Measurements from ENCODE around the gene USP6NL.

- no peak for TF ChIP-seq POLR2A (IDR thresholded peaks at IDR 0.05)
- TF ChIP-seq CTCF (IDR thresholded peaks at IDR 0.05), result no peak
Observed at GRCh38 chr10:11610826-11611247, 613 bp downstream of the USP6NL start.

All from testis (tissue), 2 donors.